Embryonic facial prominence (tissue), 1 donor: ENCODE data around the gene GTPBP3.

ENCODE experiments used
- DNase-seq: peaks from one replicate; pipeline ENCODE4 v3.0.0-alpha.2; 2016; ENCODE audit errors: extremely low spot score

GTPBP3 gene

GRCh38 chr19:17385878-17386611 lies 48.7 kb downstream of the GTPBP3 start:
- no peak for DNase-seq

GRCh38 chr19:17389288-17389687 lies 51.9 kb downstream of the GTPBP3 start:
- DNase-seq, result no peak

DNA sequence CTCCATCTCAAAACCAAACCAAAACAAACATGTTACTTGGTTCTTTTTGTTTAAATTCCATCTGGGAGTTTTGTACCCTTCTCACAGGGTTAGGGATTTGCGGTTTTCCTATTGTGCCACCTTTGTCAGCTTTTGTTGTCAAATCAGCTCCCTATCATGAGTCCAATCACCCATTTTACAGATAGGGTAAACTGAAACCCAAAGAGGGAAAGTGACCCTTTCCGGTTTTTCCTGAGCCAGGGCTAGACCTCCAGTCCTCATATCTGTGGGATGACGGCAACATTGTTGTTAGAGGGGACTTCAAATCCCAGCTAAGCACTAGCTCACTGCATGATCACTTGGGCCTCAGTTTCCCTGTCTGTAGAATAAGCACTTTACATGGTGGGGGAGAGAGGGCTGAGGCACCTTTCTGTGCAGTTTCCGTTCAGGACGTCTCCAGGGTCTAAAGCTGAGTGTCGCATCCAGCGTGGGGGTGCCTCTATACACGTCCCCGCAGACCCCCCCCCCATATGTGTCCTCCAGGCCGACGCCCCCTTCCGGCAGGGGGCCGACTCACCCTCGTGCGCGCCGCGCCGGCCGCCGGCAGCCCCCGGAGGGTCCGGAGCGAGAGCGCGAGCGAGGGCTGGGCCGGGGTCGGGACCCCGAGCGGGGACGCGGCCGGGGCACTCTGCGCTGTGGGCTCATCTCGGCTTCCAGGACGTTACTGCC lies 52.8 kb downstream of the GTPBP3 start:
- DNase-seq, result no peak

DNA sequence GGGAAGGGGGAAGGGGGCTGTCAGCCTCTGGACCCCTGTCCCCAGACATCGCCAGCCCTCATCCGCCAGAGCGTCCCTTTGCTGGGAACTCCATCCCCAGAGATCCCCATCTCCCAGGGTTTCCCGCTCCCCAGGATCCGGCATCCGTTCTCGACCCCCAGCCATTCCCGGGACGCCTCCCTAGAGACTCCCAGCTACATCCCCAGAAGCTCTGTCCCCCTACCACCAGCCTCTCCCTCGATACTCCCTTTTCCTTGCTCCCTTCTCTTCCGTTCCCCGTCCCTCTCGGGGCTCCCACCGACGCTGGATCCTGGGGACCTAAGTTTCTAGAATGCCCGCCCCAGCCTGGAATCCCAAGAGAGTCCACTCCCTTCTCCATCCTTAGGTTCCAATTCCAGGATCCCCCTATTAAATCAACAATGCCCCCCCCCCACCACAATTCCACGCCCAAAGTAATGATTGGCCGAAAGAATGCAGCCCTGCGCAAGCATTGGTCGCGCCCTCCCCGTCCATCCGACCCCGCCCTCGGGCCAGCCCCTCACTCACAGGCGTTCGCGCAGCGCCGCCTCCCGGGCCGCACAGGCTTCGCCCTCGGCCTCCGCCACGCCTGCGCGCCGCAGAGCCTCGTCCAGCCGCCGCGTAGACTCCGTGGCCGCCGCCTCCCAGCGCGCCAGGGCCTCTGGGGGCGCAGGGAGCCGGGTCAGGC lies 53.5 kb downstream of the GTPBP3 start:
- peak; percentile 59 for DNase-seq

DNA sequence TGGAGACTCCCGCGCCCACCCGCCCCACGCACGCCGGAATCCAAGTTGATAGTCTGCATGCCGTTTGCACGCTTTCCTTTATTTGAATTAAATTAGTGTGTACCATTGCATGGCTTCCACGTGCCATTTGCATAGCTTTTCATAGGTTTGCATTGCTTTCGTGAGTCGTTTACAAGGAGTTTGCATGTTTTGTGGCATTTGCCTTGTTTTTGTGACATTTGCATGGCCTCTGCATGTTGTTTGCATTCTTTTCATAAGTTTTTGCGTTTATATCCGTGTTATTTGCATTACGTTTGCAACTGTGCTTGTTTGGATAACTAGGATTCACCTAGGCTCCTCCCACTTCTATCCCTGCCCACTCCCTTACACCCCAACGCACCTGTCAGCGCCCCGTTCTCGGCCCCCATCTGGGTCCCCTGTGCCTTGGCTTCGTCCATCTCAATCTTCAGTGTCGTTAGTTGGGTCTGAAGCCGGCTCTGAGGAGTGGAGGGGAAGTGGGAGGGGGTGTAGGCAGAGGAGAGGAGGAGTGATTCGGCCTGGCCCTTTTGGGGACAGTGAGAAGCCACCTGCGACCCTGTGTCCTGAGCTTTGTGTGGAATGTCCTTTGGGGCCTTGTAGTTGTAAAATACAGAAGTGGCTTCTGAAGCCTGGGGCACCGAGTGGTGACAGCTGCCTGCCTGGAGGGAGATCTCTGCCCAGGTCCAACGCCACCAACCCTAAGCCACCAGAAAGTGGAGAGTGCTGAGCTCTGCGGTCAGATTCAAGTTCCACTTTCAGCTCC lies 54.2 kb downstream of the GTPBP3 start:
- DNase-seq, result no peak
